Ovary (tissue), 3 donors: ENCODE measurements around the gene KRTAP5-2.

Source experiments
- CTCF ChIP-seq, 3 donors: fragments of 450-650 bp in 2 of 3; fragments of 200-600 bp in 1 of 3; IDR thresholded peaks; one replicate each; pipeline versions ENCODE4 v1.5.1 to v1.8.0; 2016 to 2022; ENCODE audit warnings: antibody characterized with exemption in 3 of 3, mild to moderate bottlenecking in 1 of 3
- POLR2A ChIP-seq: fragments of 450-650 bp; IDR thresholded peaks from one replicate; pipeline ENCODE4 v1.6.1; 2017; ENCODE audit warnings: antibody characterized with exemption, mild to moderate bottlenecking, moderate library complexity
- donor health status: DM: no; HTN: no; CAD: no.

- no peak for TF ChIP-seq CTCF (IDR thresholded peaks at IDR 0.05)
- no peak for TF ChIP-seq POLR2A
Observed at GRCh38 chr11:1603629-1604028, 5.5 kb upstream of the KRTAP5-2 start.
